NCI-H146 (cell line): ENCODE results near the gene STXBP3.

Experiments
- DNase-seq: peaks from one replicate; lab custom pipeline; 2025; lab: John Stamatoyannopoulos, UW

Gene STXBP3

DNA sequence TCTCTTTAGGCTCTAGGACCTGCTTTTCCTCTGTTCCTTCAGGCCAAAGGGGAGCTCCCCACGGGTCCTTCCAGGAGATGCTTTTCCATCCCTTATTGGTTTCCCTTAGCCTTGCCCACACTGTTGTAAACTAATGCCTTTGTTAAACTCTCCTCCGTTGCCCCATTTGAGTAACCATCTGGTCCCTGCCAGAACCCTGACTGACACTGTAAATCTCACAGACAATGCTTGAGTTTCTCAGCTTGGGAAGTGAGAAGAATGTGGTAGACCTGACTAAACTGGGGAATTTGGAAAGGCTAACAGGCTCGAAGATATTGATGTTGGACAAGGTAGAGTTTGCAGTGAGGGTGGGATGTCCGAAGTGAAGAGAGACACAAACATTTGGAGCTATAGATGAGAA, 99.0 kb downstream of the STXBP3 start:
- DNase-seq, result no peak

DNA sequence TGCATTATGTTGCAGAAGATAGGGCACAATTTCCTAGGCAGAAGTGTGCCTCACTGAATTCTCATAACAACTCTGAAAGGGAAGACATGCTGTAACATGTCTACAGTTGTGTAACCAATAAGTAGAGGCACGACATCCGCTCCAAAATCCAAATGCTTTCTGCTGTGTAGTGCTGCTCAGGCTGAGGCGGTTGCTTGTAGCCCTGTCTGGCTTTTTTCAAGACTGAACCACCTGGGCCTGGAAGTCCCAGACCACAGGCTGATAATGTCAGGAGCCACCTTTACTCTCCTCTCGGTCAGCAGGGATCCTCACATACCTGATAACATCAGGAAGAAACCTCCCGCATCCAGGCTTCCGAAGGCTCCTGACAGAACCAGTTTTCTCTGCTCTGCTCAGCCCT, 99.5 kb downstream of the STXBP3 start:
- DNase-seq, result no peak

DNA sequence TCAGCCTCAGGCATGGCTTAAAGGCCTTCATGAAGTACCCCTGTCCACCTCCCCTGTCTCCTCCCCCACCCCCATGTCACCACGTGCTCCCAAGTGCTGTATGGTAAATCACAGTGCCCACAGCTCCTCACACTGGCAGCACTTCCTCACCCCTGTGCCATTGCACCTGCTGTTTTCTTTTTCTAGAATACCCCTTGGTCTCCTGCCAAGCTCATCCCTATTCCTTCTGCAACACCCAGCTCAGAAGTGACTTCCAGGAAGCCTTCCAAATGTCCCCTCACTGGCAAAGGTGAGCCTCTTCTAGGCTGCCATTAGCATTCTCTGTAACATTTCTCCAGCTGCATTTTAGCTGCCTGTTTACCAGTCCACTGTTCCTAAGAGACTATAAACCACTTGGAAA, 101.0 kb downstream of the STXBP3 start:
- DNase-seq, result no peak

DNA sequence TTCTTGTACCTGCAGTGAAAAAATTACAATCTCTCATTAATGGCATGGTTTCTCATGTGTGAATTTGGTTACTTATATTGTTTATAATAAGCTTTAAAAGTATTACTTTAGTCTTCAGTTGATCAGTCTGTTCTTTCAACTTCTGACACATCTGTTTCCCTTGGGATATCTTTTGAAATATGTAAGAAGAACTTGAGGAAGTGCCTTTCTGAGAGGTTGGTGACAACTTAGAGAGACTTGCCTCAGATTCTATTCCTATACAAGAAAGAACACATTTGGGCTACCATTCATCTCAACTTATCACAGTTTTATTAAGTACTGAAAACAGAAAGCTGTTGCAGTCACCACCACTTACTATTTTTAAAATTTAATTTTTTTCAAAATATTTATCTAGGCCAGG, 102.3 kb downstream of the STXBP3 start:
- DNase-seq, result no peak

DNA sequence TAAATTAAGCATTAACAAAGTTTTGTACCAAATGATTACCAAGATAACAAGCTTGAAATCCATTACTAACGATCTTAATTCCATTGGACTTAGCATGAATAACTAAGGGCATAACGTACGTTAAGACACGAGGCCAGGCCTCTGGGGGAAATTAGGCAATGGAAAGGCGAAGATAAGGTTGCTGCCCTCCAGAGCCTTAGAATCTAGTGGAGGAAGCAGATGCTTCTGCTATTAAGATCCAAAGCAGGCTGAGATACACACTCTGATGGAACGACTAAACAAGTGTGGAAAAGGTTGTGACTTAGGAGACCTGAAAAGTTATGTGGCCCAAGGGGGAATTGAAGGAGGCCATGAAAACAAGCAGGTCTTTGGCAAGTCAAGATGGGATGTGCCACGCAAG, 104.5 kb downstream of the STXBP3 start:
- no peak for DNase-seq

DNA sequence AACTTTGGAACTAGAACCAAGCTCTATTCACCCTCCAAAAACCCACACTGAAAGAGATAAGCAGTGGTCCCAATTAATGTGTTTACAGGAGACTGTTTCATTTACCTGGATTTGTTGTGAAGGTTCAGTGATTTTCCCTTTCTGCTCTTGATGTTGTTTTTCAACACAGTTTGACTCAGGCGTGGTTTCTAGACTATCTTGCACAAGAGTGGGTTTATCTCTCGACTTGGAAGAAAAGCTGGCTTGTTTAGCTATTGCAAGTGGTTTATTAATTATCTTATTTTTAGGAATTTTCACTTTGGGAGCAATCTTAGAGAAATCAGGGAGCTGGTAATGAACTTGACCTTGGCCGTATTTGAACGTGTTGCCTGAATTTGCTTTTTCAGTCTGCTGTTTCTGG, 105.1 kb downstream of the STXBP3 start:
- DNase-seq, result no peak

DNA sequence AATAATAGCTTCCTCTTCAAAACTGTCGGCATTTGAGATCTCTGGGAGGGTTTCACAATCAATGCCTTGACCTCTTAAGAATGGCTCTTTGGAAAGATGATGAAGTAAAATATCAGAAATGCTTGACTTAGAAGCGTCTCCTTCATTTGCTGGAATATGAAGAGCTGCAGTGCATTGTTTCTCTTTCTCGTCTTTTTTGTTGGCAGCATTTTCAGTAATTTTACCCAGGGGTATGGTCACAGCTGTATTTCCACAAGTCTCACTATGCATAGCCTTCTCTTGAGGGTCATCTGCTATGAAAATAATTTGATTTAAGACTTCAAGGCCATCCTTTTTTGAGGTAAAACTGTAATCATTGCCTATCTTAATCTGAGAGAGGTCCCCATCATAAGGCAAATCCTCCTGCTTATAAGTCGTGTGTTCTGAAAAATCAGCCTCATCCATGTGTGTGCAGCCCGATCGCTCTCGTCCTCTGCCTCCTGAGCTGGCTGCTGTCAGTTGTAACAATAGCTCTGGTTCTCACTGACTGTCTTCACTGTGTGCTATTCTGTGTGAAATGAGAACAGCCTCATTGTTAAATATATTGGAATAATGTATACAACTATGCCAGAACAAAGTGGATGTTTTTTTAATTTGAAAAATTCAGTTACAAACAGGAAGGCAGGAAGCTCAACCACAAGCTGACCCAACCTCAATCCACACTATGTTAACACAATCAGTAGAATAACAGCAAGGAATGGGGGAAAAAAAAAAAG, 105.9 kb downstream of the STXBP3 start:
- DNase-seq, result no peak

DNA sequence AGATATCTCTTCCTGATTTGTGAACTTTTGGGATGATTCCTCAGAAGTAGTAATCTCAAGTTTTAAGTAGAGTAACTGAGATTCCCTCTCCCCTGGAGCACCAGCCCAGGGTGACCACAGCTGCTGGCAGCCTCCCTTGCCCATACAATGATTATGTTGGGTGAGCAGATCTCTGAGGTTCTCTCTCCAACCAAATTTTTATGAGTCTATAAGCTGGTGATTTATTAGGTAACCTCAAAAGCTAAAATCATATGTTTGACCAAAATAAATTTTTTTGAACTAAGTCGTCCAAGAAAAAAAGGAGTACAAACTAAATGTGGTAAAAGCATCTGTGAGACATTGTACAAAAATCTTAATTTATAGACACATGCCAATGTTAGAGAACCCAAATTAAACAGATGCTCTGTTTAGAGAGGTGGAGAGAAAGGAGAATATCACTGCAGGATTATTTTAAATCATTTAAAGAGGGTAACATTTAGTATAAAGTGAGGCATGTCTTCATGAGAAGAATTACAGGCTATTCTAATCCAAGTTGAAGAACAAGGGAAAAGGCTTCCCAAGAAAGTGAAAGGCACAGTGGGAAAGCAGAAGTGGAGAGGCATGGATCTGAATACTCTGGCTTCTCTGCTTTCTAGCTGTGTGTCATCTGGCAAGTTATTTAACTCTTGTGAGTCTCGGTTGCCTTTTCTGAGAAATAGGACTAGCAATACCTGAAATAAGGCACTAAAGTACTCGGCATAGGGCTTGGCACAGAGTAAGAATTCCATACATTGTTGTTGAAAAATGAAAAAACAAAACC, 107.9 kb downstream of the STXBP3 start:
- no peak for DNase-seq

DNA sequence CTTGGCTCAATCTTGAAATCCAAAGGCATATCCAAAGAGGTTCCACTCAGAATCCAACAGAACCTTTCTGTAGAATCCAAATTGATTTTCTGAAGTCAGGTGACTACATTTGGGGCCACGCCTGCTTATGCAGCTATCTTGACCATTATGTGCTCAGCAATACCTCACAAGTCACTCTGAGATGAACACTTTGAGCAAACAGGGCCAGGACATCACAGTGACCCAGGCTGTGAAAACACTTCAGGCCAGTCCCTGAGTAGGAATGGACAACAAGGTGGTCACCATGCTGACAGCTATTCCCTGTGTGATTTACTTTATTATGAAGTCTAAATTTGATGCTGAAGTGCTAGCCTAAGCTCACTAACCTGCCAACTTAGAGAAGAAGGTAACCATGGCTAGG, 110.5 kb downstream of the STXBP3 start, which contains the start of gene AKNAD1:
TSS of gene AKNAD1 (minus strand) at position 101 of the 400 bp plus-strand sequence. CDS start 4,430 bp downstream, outside the sequence.
- DNase-seq, result no peak

DNA sequence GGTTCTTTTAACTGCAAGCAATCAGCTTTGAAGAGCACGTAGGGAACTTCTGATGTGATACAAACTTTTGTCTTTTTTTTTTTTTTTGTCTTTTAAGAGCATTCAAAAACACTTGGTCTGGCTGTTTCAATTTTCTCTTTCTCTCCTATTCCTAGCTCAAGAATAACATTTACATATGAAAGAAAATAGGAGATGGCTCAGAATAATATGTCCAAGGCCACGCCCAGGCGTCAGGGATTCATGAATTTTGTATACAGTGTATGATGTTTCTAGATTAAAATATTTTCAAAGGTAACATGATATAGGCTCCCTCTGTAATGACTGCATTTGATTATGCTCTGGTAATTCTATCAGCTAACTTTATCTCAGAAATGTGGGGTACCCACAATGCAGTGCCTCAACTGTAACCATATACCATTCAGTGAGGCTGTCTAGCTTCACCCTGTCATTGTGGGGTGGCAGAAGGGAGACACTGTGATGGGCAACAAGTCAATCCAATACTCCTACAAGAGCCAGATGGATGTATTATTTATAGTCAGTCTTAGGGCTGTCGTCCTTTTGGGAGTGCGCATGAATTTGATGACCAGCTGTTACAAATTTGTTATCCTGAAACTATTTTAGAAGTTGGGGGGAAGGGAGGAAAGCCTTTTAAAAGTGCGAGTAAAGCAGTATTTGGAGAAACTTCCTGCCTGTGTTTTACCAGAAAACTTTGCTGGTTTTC, 111.9 kb downstream of the STXBP3 start:
- DNase-seq, result no peak
